Mesendoderm (in vitro differentiated cells): ENCODE data around the gene RBMS3.

Experiments used
- DNase-seq: peaks from one replicate; pipeline ENCODE4 v3.0.0; 2013
- H2AK5ac ChIP-seq: 2 replicates; pipeline ENCODE4 v1.6.1; 2013; ENCODE audit warnings: low read length, inconsistent platforms
- H2BK120ac ChIP-seq: 2 replicates; pipeline ENCODE4 v1.6.1; 2013; ENCODE audit warnings: low read depth, mild to moderate bottlenecking, low read length, moderate library complexity, mixed read lengths
- H2BK15ac ChIP-seq: replicated peaks from 2 replicates; pipeline ENCODE4 v1.6.1; 2013; ENCODE audit warnings: low read depth, mild to moderate bottlenecking, moderate library complexity
- H2BK5ac ChIP-seq: 2 replicates; pipeline ENCODE4 v1.6.1; 2013; ENCODE audit warnings: low read length, inconsistent platforms
- H3K18ac ChIP-seq: 2 replicates; pipeline ENCODE4 v1.6.1; 2013; ENCODE audit warnings: mild to moderate bottlenecking, low read length, mixed read lengths
- H3K23ac ChIP-seq: one replicate; pipeline ENCODE4 v1.6.1; 2013; ENCODE audit warnings: low read length
- H3K27ac ChIP-seq: 2 replicates; pipeline ENCODE4 v1.5.1; 2013; ENCODE audit warnings: low read depth, mild to moderate bottlenecking, inconsistent platforms, low read length, moderate library complexity
- H3K27me3 ChIP-seq: 2 replicates; pipeline ENCODE4 v1.6.1; 2013; ENCODE audit warnings: low read length, control low read depth, mild to moderate bottlenecking, inconsistent platforms; ENCODE audit not compliant: insufficient read depth, poor library complexity
- H3K36me3 ChIP-seq: 2 replicates; pipeline ENCODE4 v1.6.1; 2013; ENCODE audit warnings: low read length, inconsistent platforms; ENCODE audit not compliant: control insufficient read depth, insufficient read depth
- H3K4ac ChIP-seq: one replicate; pipeline ENCODE4 v1.6.1; 2013; ENCODE audit warnings: low read depth, mild to moderate bottlenecking, low read length, moderate library complexity
- H3K4me1 ChIP-seq: 2 replicates; pipeline ENCODE4 v1.6.1; 2013; ENCODE audit warnings: low read depth, low read length, inconsistent platforms; ENCODE audit not compliant: control insufficient read depth
- H3K4me2 ChIP-seq: 2 replicates; pipeline ENCODE4 v1.6.1; 2013; ENCODE audit warnings: low read length
- H3K4me3 ChIP-seq: 2 replicates; pipeline ENCODE4 v1.5.1; 2013; ENCODE audit warnings: mild to moderate bottlenecking, low read length
- H3K56ac ChIP-seq: one replicate; pipeline ENCODE4 v1.6.1; 2013; ENCODE audit warnings: low read length
- H3K79me1 ChIP-seq: 2 replicates; pipeline ENCODE4 v1.6.1; 2013; ENCODE audit warnings: low read length, inconsistent platforms
- H3K79me2 ChIP-seq: 2 replicates; pipeline ENCODE4 v1.6.1; 2013; ENCODE audit warnings: mild to moderate bottlenecking, low read length; ENCODE audit not compliant: control insufficient read depth, insufficient read depth
- H3K9ac ChIP-seq: 2 replicates; pipeline ENCODE4 v1.6.1; 2013; ENCODE audit warnings: low read length, inconsistent platforms
- H4K5ac ChIP-seq: one replicate; pipeline ENCODE4 v1.6.1; 2013; ENCODE audit warnings: low read length
- H4K8ac ChIP-seq: one replicate; pipeline ENCODE4 v1.6.1; 2013; ENCODE audit warnings: low read depth, mild to moderate bottlenecking, control low read depth, low read length, moderate library complexity
- WGBS: extraction: QIAGEN DNeasy Blood & Tissue Kit; methylation state at CpG from one replicate; pipeline ENCODE4 v1.1.7; 2013; ENCODE audit warnings: low lambda C conversion rate, missing lambda C conversion rate; ENCODE audit not compliant: insufficient coverage; ENCODE audit errors: extremely low coverage; 5-methylcytosine and 5-hydroxymethylcytosine counted together

RBMS3 gene

GRCh38 chr3:29761517-29761916 lies 480.6 kb downstream of the RBMS3 start:
- no peak overlapping the region for H3K56ac ChIP-seq
- H3K79me1 ChIP-seq = no peaks in the 10 kb centered on the region
- WGBS = no CpG with 5 or more reads among the region's 2 CpGs
- no peak overlapping the region for H3K23ac ChIP-seq
- no peak overlapping the region for H4K8ac ChIP-seq
- H3K4me1 ChIP-seq = no peaks in the 10 kb centered on the region
- H4K5ac ChIP-seq = no peak overlapping the region
- H3K4me3 ChIP-seq = no peak overlapping the region
- H3K4me2 ChIP-seq = no peak overlapping the region
- no peaks in the 10 kb centered on the region for H3K36me3 ChIP-seq
- no peak overlapping the region for H3K27ac ChIP-seq
- DNase-seq = no peak
- H2BK5ac ChIP-seq = no peak overlapping the region
- no peak overlapping the region for H2BK120ac ChIP-seq
- H2AK5ac ChIP-seq = no peak overlapping the region
- no peaks in the 10 kb centered on the region for H3K79me2 ChIP-seq
- H3K27me3 ChIP-seq = no peaks in the 10 kb centered on the region
- H3K9ac ChIP-seq = no peak overlapping the region
- peak overlapping the region; percentile 68 for H3K18ac ChIP-seq
- H2BK15ac ChIP-seq = peak overlapping the region; percentile 74
- H3K4ac ChIP-seq = peak overlapping the region; percentile 36

- Histone ChIP-seq H4K8ac (no peak overlapping the region), H3K4ac (no peak overlapping the region), H3K4me3 (no peak overlapping the region), H3K4me1 (no peaks in the 10 kb centered on the region), H3K36me3 (no peaks in the 10 kb centered on the region), H2BK15ac (no peak overlapping the region), H3K79me2 (no peaks in the 10 kb centered on the region), H3K79me1 (no peaks in the 10 kb centered on the region), H3K23ac (no peak overlapping the region), H3K27ac (no peak overlapping the region), H3K56ac (no peak overlapping the region), H4K5ac (no peak overlapping the region), H2BK120ac (no peak overlapping the region), H2BK5ac (no peak overlapping the region), H3K27me3 (no peaks in the 10 kb centered on the region), H3K18ac (no peak overlapping the region), H3K9ac (no peak overlapping the region), H2AK5ac (no peak overlapping the region), H3K4me2 (no peak overlapping the region)
- no CpG with 5 or more reads among the region's 1 CpG for WGBS
- DNase-seq = no peak
Measured at GRCh38 chr3:29763115-29763514, 482.2 kb downstream of the RBMS3 start.

GRCh38 chr3:29764041-29764440 lies 483.2 kb downstream of the RBMS3 start:
- Histone ChIP-seq H3K4me1 (no peaks in the 10 kb centered on the region), H3K36me3 (no peaks in the 10 kb centered on the region), H2BK5ac (no peak overlapping the region), H4K5ac (no peak overlapping the region), H3K27ac (no peak overlapping the region), H2AK5ac (no peak overlapping the region), H3K79me2 (no peaks in the 10 kb centered on the region), H3K18ac (no peak overlapping the region), H2BK120ac (no peak overlapping the region), H3K56ac (no peak overlapping the region), H3K4me2 (no peak overlapping the region), H3K27me3 (no peaks in the 10 kb centered on the region), H3K23ac (no peak overlapping the region), H3K79me1 (no peaks in the 10 kb centered on the region), H3K4ac (no peak overlapping the region), H2BK15ac (no peak overlapping the region), H4K8ac (no peak overlapping the region), H3K9ac (no peak overlapping the region), H3K4me3 (no peak overlapping the region)
- no CpG with 5 or more reads among the region's 3 CpGs for WGBS
- peak; percentile 21 for DNase-seq

GRCh38 chr3:29764603-29765254 lies 483.9 kb downstream of the RBMS3 start:
- H4K8ac ChIP-seq = no peak overlapping the region
- no peak overlapping the region for H3K56ac ChIP-seq
- H3K36me3 ChIP-seq = no peaks in the 10 kb centered on the region
- no peak overlapping the region for H3K4ac ChIP-seq
- H3K4me1 ChIP-seq = no peaks in the 10 kb centered on the region
- no peak overlapping the region for H3K4me2 ChIP-seq
- H3K79me2 ChIP-seq = no peaks in the 10 kb centered on the region
- no peak overlapping the region for H2BK120ac ChIP-seq
- H3K27ac ChIP-seq = no peak overlapping the region
- H3K18ac ChIP-seq = no peak overlapping the region
- H2AK5ac ChIP-seq = no peak overlapping the region
- no peak overlapping the region for H4K5ac ChIP-seq
- no peak overlapping the region for H3K9ac ChIP-seq
- no peak overlapping the region for H2BK5ac ChIP-seq
- H3K27me3 ChIP-seq = no peaks in the 10 kb centered on the region
- no peak for DNase-seq
- H3K23ac ChIP-seq = no peak overlapping the region
- no peak overlapping the region for H3K4me3 ChIP-seq
- no peaks in the 10 kb centered on the region for H3K79me1 ChIP-seq
- WGBS = no CpG with 5 or more reads among the region's 2 CpGs
- no peak overlapping the region for H2BK15ac ChIP-seq

- H3K18ac ChIP-seq = peak overlapping the region; percentile 40
- no peak overlapping the region for H2BK15ac ChIP-seq
- H3K9ac ChIP-seq = no peak overlapping the region
- H3K4me2 ChIP-seq = no peak overlapping the region
- no peak overlapping the region for H2AK5ac ChIP-seq
- H4K8ac ChIP-seq = no peak overlapping the region
- peak; percentile 21 for DNase-seq
- H3K36me3 ChIP-seq = no peaks in the 10 kb centered on the region
- peak overlapping the region; percentile 9 for H3K4ac ChIP-seq
- no peak overlapping the region for H2BK120ac ChIP-seq
- H3K79me1 ChIP-seq = no peaks in the 10 kb centered on the region
- no peaks in the 10 kb centered on the region for H3K4me1 ChIP-seq
- H4K5ac ChIP-seq = no peak overlapping the region
- no peak overlapping the region for H2BK5ac ChIP-seq
- no peaks in the 10 kb centered on the region for H3K27me3 ChIP-seq
- H3K79me2 ChIP-seq = no peaks in the 10 kb centered on the region
- no peak overlapping the region for H3K4me3 ChIP-seq
- H3K23ac ChIP-seq = no peak overlapping the region
- no peak overlapping the region for H3K27ac ChIP-seq
- no peak overlapping the region for H3K56ac ChIP-seq
- no CpG with 5 or more reads among the region's 3 CpGs for WGBS
Measured at GRCh38 chr3:29771602-29772001, 490.7 kb downstream of the RBMS3 start.

GRCh38 chr3:29772436-29772835 lies 491.6 kb downstream of the RBMS3 start:
- no peak overlapping the region for H3K4ac ChIP-seq
- no peak overlapping the region for H2BK15ac ChIP-seq
- H3K9ac ChIP-seq = no peak overlapping the region
- H2BK120ac ChIP-seq = no peak overlapping the region
- no peaks in the 10 kb centered on the region for H3K79me2 ChIP-seq
- no peak overlapping the region for H3K4me3 ChIP-seq
- WGBS = no CpG with 5 or more reads among the region's 4 CpGs
- no peak overlapping the region for H3K56ac ChIP-seq
- no peak overlapping the region for H2AK5ac ChIP-seq
- H3K4me1 ChIP-seq = no peaks in the 10 kb centered on the region
- H4K5ac ChIP-seq = no peak overlapping the region
- no peak overlapping the region for H3K18ac ChIP-seq
- H2BK5ac ChIP-seq = no peak overlapping the region
- no peak for DNase-seq
- no peak overlapping the region for H3K4me2 ChIP-seq
- H3K27me3 ChIP-seq = no peaks in the 10 kb centered on the region
- no peak overlapping the region for H3K23ac ChIP-seq
- H3K27ac ChIP-seq = no peak overlapping the region
- H3K36me3 ChIP-seq = no peaks in the 10 kb centered on the region
- no peak overlapping the region for H4K8ac ChIP-seq
- H3K79me1 ChIP-seq = no peaks in the 10 kb centered on the region
